Measurements from ENCODE around the gene CD22. TPM values are rescaled to one million over a fixed set of nuclear protein-coding genes. Genes with fewer than 3 reads are reported as not detected.

The CD22 gene
- total and polyA plus RNA-seq, 2 of the 4 experiments (the other 2 are of a cell fraction): 0.18 to 0.22 TPM

DNA sequence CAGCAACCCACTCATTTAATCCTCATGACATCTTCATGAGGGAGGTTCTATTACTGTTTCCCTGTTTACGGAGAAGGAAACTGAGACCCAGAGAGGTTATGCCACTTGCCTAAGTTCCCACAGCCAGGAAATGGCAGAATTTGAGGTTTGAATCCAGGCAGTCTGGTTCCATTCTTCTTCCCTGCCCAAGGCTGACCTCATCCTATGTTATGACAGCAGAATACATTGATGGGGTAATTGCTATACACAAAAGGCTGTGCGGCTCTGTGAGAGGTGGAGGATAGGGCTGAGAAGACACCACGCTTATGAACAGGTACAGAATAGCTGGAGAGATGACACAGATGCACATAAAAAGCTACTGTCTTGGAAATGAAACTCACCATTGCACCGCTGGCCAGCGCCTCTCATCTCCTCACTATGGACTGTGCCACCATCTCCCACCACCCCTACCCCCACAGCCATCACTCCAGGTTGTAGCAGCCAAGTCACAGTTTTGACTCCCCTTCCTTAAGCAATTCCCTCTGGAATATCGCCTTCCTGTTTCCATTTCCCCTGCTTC is 25.6 kb upstream of the CD22 start:
- no peak overlapping the region for H2AFZ ChIP-seq (replicated peaks; ENCODE audit: low read length, poor library complexity)
- H2BK5ac ChIP-seq (ENCODE audit: low read depth, low read length, poor library complexity, severe bottlenecking): no peak overlapping the region
- no peak overlapping the region for H2AK5ac ChIP-seq (ENCODE audit: low read depth, low read length)
- no peak overlapping the region for H3K14ac ChIP-seq (replicated peaks; ENCODE audit: low read depth, low read length)
- no peaks in the 10 kb centered on the region for H3K4me1 ChIP-seq (ENCODE audit: control insufficient read depth, insufficient read depth, low read length)
- intact Hi-C loops (cut with micrococcal nuclease): no loop called here
- no peak overlapping the region for H3K56ac ChIP-seq (ENCODE audit: extremely low read depth, insufficient read depth, low read length)
- ChIA-PET POLR2A (ENCODE audit: unreplicated experiment) (no interaction called here), CTCF (no interaction called here)
- H2AK9ac ChIP-seq (replicated peaks; ENCODE audit: low read depth, low read length, poor library complexity): no peak overlapping the region
- H3K9ac ChIP-seq (ENCODE audit: low read depth, low read length): no peak overlapping the region
- H3K18ac ChIP-seq (ENCODE audit: low read depth, low read length): no peak overlapping the region
- 70% methylated on average over 4 of the region's 6 CpGs; no CpG with 5 or more reads in 1 of the 2 experiments for WGBS, 2 experiments (ENCODE audit: extremely low coverage in 2 of 2, insufficient read length in 1 of 2)
- no peaks in the 10 kb centered on the region for H3K79me1 ChIP-seq (ENCODE audit: low read depth in 1 of 2, low read length in 2 of 2)
- no peaks in the 10 kb centered on the region for H3K9me3 ChIP-seq (ENCODE audit: control insufficient read depth, insufficient read depth, low read length)
- no peak overlapping the region for H3K4me3 ChIP-seq (ENCODE audit: insufficient read depth, low read depth, low read length)
- H4K5ac ChIP-seq (ENCODE audit: low read depth, low read length): no peak overlapping the region
- DNase-seq (no peak), ATAC-seq (ENCODE audit: low read depth) (no peak)
- no peak overlapping the region for H2BK20ac ChIP-seq (ENCODE audit: low read depth, low read length)
- peaks cover 3% of the 10 kb centered on the region; the same call in 1 of the 2 replicates for H3K9me1 ChIP-seq (ENCODE audit: insufficient read depth, low read length)
- no peaks in the 10 kb centered on the region for H4K20me1 ChIP-seq (ENCODE audit: insufficient read depth, low read length)
- no peak overlapping the region for H3K27ac ChIP-seq (ENCODE audit: insufficient read depth, low read length)
- no peak overlapping the region for H4K8ac ChIP-seq (ENCODE audit: low read depth in 2 of 2, low read length in 2 of 2)
- peaks cover 4% of the 10 kb centered on the region for H3K27me3 ChIP-seq (ENCODE audit: control insufficient read depth, insufficient read depth, low read length)
- H4K91ac ChIP-seq (ENCODE audit: insufficient read depth, low read depth, low read length): no peak overlapping the region
- no TSS peak for BruUV-seq (replicated peaks)
- no peak overlapping the region for H3K4me2 ChIP-seq (ENCODE audit: low read depth, low read length)
- dilution Hi-C loops (cut with HindIII; ENCODE audit: low sequenced_read_pairs, unreplicated experiment): no loop called here
- no peak overlapping the region for H3K23ac ChIP-seq (ENCODE audit: low read depth, low read length)
- H3K36me3 ChIP-seq (ENCODE audit: control insufficient read depth, insufficient read depth, low read length): no peaks in the 10 kb centered on the region
- in situ Hi-C loops (cut with MboI; ENCODE audit: low sequenced_read_pairs): no loop called here
- TF ChIP-seq RAD21 (IDR thresholded peaks at IDR 0.05; ENCODE audit: low read length) (no peak), NFE2L2 (IDR thresholded peaks at IDR 0.05; ENCODE audit: low read depth, low read length) (no peak), MXI1 (IDR thresholded peaks at IDR 0.05; ENCODE audit: borderline replicate concordance, low read depth, low read length) (no peak), RFX5 (IDR thresholded peaks at IDR 0.05; ENCODE audit: low read depth, low read length) (no peak), BHLHE40 (IDR thresholded peaks at IDR 0.05; ENCODE audit: low read depth, low read length) (no peak), MAZ (IDR thresholded peaks at IDR 0.05; ENCODE audit: borderline replicate concordance, low read depth, low read length) (no peak), MAFK (IDR thresholded peaks at IDR 0.05; ENCODE audit: low read depth, low read length) (no peak), RCOR1 (IDR thresholded peaks at IDR 0.05; ENCODE audit: insufficient replicate concordance, low read length) (no peak)
- no peak overlapping the region for H2BK15ac ChIP-seq (ENCODE audit: low read depth, low read length)
- H2BK120ac ChIP-seq (ENCODE audit: low read depth, low read length): no peak overlapping the region
- no peak overlapping the region for H3K4ac ChIP-seq (ENCODE audit: low read depth, low read length)

All from IMR-90 (cell line).